ENCODE data around the gene DNASE2. TPM values are rescaled to one million over a fixed set of nuclear protein-coding genes. Genes with fewer than 3 reads are reported as not detected.

Gene DNASE2
- total and polyA plus RNA-seq, 8 donors: 9.4 to 35.9 (median 20.2) TPM

GRCh38 chr19:12842511-12842910 lies 38.7 kb downstream of the DNASE2 start:
- Histone ChIP-seq H3K4me3 (no peak overlapping the region), H3K9me3 (no peaks in the 10 kb centered on the region), H3K36me3 (no peaks in the 10 kb centered on the region), H3K27ac (no peak overlapping the region), H3K4me1 (peaks cover 0 to 9% (median 0%) of the 10 kb centered on the region in 3 donors), H3K27me3 (peaks cover 0 to 10% (median 3%) of the 10 kb centered on the region in 4 donors)
- 78 to 85% methylated on average over 18 of the region's 18 CpGs for WGBS, 2 donors
- FAIRE-seq (no peak), DNase-seq (no peak), ATAC-seq (no peak)
- TF ChIP-seq CTCF (IDR thresholded peaks at IDR 0.05): no peak
- intact Hi-C loops (cut with DNase I): loop anchor here in 2 of 3 donors (5.0 to 10.0 kb wide), 4 partner anchors 80 to 268 kb away; partner anchors contain the start of gene BEST2 (in 1 of the 2)

- peaks cover 0 to 10% (median 3%) of the 10 kb centered on the region in 4 donors for H3K27me3 ChIP-seq
- peak overlapping the region in 1 of 4 donors; percentile 28 for H3K4me3 ChIP-seq
- TF ChIP-seq CTCF (IDR thresholded peaks at IDR 0.05): no peak
- 1 to 3% methylated on average over 29 of the region's 29 CpGs for WGBS, 2 donors
- H3K36me3 ChIP-seq: no peaks in the 10 kb centered on the region
- FAIRE-seq (no peak), DNase-seq (peak in 4 of 6 donors; percentile 43 to 77 (median 58)), ATAC-seq (peak in 3 of 4 donors; percentile 28 to 35 (median 34))
- H3K27ac ChIP-seq: no peak overlapping the region
- intact Hi-C loops (cut with DNase I): loop anchor here in 2 of 3 donors (5.0 to 10.0 kb wide), 4 partner anchors 79 to 266 kb away; partner anchors contain the start of gene BEST2 (in 1 of the 2)
- peaks cover 0 to 6% (median 0%) of the 10 kb centered on the region in 3 donors for H3K4me1 ChIP-seq
- no peaks in the 10 kb centered on the region for H3K9me3 ChIP-seq
These were observed 40.2 kb downstream of the DNASE2 start for GRCh38 chr19:12841094-12841493.

GRCh38 chr19:12840091-12841079 lies 40.9 kb downstream of the DNASE2 start:
- Histone ChIP-seq H3K27me3 (peaks cover 0 to 16% (median 3%) of the 10 kb centered on the region in 4 donors), H3K27ac (no peak overlapping the region)
- 29% methylated on average over 42 to 43 of the region's 43 CpGs for WGBS, 2 donors

More at GRCh38 chr19:12840091-12841079, 40.9 kb downstream of the DNASE2 start:
- H3K4me1 ChIP-seq: peaks cover 0 to 6% (median 0%) of the 10 kb centered on the region in 3 donors
- intact Hi-C loops (cut with DNase I): loop anchor here in 2 of 3 donors (5.0 to 10.0 kb wide), 4 partner anchors 78 to 266 kb away; partner anchors contain the start of gene BEST2 (in 1 of the 2)
- no peak for TF ChIP-seq CTCF (IDR thresholded peaks at IDR 0.05)
- FAIRE-seq: no peak
- peak; percentile 28 to 70 (median 60) for ATAC-seq
- H3K4me3 ChIP-seq: peak overlapping the region in 1 of 4 donors; percentile 28
- H3K9me3 ChIP-seq: no peaks in the 10 kb centered on the region
- DNase-seq: peak; percentile 31 to 81 (median 70)
- no peaks in the 10 kb centered on the region for H3K36me3 ChIP-seq

All from pancreas (tissue), 10 donors.